HG03135 (cell line): ENCODE results near the gene NT5C3A.

Experiments used
- ATAC-seq: cut with Tn5 transposase; IDR thresholded peaks from one replicate; pipeline ENCODE4 v1.9.1; 2021; ENCODE audit warnings: mild to moderate bottlenecking, moderate library complexity; ENCODE audit not compliant: unreplicated experiment

The NT5C3A gene

DNA sequence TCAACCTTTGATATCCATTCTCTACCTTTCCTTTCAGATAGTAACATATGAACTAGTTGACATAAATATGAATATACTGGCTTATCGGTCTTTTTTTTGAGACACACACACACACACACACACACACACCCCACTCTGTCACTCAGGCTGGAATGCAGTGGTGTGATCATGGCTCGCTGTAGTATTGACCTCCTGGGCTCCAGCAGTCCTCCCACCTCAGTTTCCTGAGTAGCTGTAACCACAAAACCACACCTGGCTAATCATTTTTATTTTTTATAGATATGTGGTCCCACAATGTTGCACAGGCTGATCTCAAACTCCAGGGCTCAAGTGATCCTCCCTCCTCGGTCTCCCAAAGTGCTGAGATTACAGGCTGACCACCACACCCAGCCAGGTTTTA, 14.2 kb upstream of the NT5C3A start:
- peak; percentile 71 for ATAC-seq

DNA sequence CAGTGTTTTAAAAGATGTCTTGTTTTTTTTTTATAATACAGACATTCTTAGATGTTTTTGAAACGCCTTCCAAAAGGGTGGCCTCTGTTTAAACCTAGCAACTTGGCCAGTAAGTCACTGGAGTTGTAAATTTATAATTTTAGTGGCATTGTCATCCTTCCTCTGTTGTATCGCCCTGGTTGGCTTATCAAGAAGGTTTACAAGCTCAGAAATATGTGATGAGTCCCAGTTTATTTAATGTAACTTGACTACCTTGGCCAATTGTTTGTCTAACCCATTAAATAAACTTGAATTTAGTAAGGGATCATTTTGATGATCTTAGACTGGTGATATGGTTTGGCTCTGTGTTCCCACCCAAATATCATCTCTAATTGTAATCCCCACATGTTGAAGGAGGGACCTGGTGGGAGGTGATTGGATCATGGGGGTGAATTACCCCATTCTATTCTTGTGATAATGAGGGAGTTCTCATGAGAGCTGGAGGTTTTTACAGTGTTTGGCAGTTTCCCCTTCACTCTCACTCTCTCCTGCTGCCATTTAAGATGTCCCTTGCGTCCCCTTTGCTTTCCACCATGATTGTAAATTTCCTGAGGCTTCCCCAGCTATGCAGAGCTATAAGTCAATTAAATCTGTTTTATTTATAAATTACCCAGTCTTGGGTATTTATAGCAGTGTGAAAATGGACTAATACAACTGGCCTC, 13.4 kb upstream of the NT5C3A start:
- no peak for ATAC-seq

GRCh38 chr7:33073243-33073642, 10.7 kb upstream of the NT5C3A start:
- ATAC-seq, result no peak

DNA sequence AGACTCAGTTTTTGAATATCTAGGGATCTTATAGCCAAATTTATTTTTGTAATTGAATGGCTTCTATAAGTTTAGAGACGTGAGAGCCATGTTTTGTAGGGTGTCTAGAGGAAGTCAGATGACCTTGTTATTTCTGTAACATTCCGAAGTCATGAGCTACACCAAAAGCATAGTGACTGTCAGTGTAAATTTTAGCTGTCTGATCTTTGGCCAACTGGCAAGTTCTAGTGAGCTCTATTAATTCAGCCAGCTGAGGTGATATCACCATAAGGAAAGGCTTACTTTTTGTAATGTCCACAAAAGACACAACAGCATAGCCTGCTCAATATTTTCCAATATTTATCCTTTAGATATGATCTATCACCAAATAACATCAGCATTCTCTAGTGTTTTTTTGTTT, 9.9 kb upstream of the NT5C3A start:
- no peak for ATAC-seq

DNA sequence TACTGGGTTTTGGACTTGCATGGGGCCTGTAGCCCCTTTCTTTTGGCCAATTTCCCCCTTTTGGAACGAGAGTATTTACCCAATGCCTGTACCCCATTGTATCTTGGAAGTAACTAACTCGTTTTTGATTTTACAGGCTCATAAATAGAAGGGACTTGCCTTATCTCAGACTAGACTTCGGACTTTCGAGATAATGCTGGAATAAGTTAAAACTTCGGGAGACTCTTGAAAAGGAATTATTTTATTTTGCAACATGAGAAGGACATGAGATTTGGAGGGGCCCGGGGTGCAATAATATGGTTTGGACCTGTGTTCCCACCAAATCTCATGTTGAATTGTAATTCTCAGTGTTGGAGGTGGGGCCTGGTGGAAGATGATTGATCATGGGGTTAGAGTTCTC, 8.3 kb upstream of the NT5C3A start:
- ATAC-seq, result no peak

- ATAC-seq, result no peak
These were observed 7.7 kb upstream of the NT5C3A start for GRCh38 chr7:33070277-33070676.

- no peak for ATAC-seq
These were observed 5.3 kb upstream of the NT5C3A start for GRCh38 chr7:33067921-33068320.

- no peak for ATAC-seq
These were observed 4.2 kb upstream of the NT5C3A start for GRCh38 chr7:33066771-33067170.

DNA sequence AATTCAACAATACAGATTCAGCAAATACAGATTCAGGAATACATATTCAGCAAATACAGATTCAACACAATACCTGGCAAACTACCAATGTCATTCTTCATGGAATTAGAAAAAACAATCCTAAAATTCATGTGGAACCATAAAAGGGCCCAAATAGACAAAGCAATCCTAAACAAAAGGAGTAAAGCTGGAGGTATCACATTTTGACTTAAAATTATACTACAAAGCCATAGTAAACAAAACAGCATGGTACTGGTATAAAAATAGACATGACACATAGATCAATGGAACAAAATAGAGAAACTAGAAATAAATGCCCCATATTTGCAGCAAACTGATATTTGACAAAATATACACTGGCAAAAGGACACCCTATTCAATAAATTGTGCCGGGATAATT, 3.4 kb upstream of the NT5C3A start:
- no peak for ATAC-seq

GRCh38 chr7:33062782-33063443, 337 bp upstream of the NT5C3A start:
- ATAC-seq, result peak; percentile 96

DNA sequence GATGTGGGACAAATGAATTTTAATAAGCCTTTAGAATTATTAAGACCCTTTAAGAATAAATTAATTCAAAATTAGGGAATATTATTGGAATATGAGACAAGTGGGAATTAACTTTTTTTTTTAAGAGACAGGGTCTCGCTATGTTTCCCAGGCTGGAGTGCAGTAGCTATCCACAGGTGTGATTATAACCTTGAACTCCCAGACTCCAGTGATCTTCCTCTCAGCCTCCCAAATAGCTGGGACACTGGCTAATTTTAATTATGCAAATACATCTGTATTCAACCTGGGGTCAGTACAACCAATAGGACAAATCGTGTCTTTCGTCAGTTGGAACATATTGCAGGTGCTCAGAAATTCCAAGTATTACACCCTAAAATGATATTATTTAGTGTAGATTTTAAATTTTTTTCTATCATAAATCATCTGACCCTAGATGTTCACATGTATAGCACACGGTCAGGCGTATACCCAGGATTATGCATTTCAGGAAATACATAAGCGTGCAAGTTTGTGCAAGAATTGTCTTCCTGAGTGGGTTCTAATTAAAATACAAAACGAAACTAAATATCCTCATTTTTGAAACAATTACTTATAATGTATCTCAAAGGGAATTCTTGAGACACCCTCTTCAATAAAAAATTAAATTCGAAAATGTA, 1.2 kb downstream of the NT5C3A start:
- ATAC-seq, result no peak

GRCh38 chr7:33059635-33060034, 2.9 kb downstream of the NT5C3A start:
- no peak for ATAC-seq

GRCh38 chr7:33055158-33055557, 7.4 kb downstream of the NT5C3A start:
- no peak for ATAC-seq

- ATAC-seq, result no peak
These were observed 8.2 kb downstream of the NT5C3A start for GRCh38 chr7:33054261-33054964.

- ATAC-seq, result no peak
These were observed 8.9 kb downstream of the NT5C3A start for GRCh38 chr7:33053721-33054120.

DNA sequence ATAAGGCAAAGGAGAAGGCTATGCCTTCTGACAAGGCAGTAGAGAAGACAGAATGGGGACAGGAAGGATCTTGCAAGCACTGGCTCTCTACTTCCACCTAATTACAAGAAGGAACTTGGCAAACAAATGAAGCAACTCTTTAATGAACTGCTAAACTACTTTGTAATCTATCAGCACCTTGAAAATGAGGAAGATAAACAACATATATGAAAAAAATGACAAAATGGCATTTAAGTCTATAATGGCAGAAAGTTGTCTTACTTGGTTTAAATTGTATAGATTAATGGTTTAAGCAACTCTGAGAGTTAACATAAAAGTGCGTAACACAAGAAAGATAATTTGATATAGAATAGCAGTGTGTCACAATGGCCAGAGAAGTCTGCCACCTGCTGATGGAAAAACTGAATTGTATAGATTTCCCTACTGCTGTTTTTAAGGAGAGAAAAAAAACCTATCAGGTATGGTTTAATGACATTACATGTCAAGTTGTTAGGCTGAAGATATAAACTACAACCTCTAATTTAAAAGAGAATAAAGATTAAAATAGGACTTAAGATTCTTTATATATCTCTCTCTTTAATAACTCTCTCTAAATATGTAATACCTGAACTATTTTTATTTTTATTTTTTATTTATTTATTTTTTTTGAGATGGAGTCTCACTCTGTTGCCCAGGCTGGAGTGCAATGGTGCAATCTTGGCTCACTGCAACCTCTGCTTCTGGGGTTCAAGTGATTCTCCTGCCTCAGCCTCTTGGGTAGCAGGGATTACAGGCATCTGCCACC, 11.8 kb downstream of the NT5C3A start:
- ATAC-seq, result peak; percentile 53

GRCh38 chr7:33048704-33049103, 13.9 kb downstream of the NT5C3A start:
- no peak for ATAC-seq

GRCh38 chr7:33048257-33048656, 14.3 kb downstream of the NT5C3A start:
- no peak for ATAC-seq

GRCh38 chr7:33044986-33045385, 17.6 kb downstream of the NT5C3A start:
- ATAC-seq, result no peak

DNA sequence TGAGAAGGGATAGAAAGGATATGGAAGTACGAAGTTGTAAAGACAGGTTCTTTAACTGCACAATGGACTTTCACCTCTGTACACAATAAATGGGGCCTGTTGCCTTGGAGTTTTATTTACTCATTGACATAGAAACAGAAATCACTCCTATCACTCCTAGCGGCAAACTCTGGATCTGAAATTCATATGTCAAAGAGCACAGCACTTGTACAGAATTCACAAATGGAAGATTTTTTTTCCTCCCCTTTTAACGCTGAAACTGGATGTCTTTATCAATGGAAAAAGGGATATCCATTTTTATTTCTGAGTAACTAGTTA, 18.2 kb downstream of the NT5C3A start:
- ATAC-seq, result no peak
